GM10266 (cell line): Measurements from ENCODE around the gene PARVA.

Source experiments
- DNase-seq: peaks from one replicate; pipeline ENCODE4 v3.0.0; 2012; ENCODE audit errors: extremely low spot score
- TF ChIP-seq, protein P1 (sequence below): IDR thresholded peaks from 2 replicates; pipeline ENCODE4 v1.5.1; 2012; ENCODE audit warnings: mild to moderate bottlenecking, low read depth; ENCODE audit not compliant: control insufficient read depth, insufficient read depth; ENCODE audit errors: missing control alignments

The PARVA gene

DNA sequence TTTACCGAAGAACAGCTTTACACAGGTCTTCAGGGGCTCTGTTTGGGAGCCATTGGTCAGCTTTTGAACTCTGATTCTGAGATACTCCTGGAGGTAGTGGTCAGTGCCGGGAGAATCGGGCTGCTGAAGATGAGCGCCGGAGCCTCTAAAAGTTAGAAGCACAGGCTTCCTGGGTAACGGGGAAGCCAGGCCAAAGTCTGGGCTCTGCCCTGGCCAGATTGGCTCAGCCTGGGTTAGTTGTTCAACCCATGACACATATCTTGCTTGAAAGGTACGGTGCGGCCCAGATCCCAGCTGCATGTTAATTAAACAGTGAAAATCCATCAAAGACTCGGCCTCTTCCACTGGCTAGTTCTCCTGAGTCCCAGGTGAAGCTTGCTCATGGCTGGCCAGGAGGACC is 18.0 kb downstream of the PARVA start:
- TF ChIP-seq, protein P1, sequence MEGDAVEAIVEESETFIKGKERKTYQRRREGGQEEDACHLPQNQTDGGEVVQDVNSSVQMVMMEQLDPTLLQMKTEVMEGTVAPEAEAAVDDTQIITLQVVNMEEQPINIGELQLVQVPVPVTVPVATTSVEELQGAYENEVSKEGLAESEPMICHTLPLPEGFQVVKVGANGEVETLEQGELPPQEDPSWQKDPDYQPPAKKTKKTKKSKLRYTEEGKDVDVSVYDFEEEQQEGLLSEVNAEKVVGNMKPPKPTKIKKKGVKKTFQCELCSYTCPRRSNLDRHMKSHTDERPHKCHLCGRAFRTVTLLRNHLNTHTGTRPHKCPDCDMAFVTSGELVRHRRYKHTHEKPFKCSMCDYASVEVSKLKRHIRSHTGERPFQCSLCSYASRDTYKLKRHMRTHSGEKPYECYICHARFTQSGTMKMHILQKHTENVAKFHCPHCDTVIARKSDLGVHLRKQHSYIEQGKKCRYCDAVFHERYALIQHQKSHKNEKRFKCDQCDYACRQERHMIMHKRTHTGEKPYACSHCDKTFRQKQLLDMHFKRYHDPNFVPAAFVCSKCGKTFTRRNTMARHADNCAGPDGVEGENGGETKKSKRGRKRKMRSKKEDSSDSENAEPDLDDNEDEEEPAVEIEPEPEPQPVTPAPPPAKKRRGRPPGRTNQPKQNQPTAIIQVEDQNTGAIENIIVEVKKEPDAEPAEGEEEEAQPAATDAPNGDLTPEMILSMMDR = no peak
- no peak for DNase-seq

DNA sequence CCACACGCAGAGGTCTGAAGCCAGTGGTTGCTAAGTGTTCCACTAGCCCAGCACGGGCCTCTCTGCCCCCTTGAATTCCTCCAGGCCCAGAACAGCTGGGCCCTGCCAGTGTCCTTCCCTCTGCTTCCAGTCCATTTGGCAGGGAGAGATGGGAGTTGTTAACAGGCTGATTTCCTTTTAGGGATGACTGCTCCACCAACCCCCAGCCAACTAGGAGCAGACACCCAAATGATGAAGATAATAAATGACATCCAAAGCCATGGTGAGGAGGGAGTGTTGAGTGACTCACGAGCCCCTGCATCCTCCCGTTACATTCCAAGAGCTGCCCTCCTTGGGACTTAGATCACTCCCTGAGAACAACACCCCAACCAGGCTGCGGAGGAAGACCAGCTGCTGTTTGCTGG is 20.6 kb downstream of the PARVA start:
- no peak for DNase-seq
- TF ChIP-seq, protein P1 = no peak

DNA sequence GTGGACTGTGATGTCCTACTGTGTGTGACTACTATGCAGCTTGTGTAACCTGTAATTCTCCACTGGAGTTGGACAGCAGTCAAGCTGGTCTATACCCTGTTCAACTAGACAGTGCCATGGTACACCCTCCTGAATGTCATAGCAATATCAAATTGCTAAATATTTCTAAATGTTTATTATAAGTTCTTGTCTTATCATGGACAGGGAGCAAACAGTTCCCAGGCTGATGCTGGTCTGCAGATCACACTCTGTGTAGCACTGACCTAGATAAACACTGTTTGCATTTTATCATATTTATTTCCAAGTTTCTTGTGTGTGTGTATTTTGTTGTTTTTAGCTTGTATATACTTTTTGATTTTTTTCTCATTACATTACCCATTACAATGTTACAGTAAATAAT is 22.0 kb downstream of the PARVA start:
- TF ChIP-seq, protein P1 = no peak
- DNase-seq = no peak

DNA sequence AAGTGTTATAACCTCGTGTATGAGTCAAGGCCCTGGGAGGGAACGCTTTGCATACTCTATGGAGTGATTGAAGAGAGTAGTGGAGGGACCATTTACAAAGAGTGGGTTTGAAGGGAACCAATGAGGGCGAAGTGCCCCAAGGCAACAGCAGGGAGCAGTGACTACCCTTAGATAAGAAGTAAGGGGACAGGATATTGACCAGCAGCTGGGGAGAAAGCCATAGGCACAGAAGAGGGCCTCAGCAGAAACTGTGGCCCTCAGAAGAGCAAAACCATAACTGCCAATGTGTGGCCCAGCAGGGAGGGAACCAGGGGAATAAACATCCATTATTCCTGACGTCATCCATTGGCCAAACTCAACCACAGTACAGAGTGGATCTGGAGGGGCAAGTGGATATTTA is 24.7 kb downstream of the PARVA start:
- DNase-seq = no peak
- TF ChIP-seq, protein P1 = peak; percentile 3

DNA sequence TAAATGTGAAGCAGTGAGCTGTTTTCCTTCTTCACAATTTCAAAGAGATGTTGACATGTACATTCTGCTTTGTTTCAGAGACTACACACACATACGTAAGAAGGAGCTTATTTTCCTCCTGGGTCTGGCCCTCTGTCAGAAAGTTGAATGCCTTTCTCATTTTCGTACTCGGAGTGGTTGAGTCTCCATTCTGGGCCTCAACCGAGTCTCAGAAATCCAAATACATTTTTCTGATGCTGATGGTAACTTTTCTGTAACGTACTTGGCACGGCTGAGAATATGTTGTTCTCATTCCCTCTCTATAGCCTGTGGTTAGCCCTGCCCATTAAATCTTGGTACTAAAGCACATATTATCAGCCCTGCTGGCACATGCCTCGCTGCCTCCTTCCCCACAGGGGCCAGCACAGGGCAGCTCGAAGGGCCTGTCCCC is 25.3 kb downstream of the PARVA start:
- no peak for DNase-seq
- TF ChIP-seq, protein P1 = no peak

DNA sequence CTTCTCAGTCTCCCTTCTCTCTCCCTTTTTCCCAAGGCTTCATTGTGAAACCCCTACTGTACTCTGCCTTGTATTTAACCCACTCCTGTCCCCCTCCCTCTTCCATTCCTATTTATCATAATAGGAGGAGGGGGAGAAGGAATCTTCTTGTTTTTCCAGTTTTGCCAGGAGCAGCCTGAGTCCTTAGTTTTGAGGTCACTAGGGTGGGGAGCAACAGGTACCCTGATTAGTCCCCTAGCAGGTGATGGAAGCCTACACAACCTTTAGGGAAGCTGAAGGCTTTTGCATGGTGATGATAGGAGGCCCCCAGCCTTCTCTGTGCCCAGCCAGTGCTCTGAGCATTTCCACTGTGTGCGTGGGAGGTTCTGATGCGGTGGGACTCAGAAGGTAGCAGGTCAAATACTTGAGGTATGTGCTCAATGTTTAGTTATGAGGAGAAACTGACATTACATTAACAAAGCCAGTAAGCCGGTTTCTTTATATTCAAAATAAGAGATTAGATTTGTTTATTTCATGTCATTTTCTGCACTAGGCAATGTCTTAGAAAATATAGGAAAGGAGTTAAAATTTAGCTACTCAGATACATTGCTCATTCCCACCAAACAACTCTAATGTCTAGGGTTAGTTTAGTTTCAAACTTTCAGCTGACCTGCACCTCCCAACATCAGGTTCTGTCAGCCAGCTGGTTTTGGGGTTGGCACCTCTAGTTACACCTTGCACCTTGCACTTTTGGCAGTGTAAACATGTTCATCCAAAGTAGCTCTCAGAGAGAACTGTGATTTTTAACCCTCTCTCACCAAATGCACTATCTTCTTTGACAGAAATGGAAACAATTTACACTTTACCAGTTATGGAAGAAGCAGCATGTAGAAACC is 26.0 kb downstream of the PARVA start:
- TF ChIP-seq, protein P1 = no peak
- DNase-seq = no peak

DNA sequence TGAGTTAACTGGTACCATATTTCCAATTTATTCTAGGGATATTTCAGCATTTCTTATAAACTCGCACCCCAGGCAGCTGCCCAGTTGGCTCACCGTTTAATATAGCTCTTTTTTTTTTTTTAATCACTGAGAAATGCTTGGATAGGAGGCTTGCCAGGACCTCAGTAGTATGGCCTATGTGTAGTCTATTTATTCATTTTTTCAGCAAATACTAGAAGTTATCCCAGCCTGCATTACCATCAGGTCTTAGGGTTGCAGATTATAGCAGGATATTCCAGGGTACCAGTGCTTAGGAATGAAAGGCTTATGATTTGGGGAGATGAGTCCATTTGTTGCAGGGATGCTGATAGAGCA is 26.6 kb downstream of the PARVA start:
- DNase-seq = no peak
- TF ChIP-seq, protein P1 = no peak
